Right lobe of liver (tissue), 4 donors: ENCODE measurements around the gene ALMS1.

Experiments
- POLR2A ChIP-seq: fragments of 450-650 bp; IDR thresholded peaks from one replicate; pipeline ENCODE4 v1.6.1; 2017; ENCODE audit warnings: antibody characterized with exemption, mild to moderate bottlenecking
- TF ChIP-seq, protein P1 (sequence below), 4 donors: fragments of 200-600 bp in 3 of 4; fragments of 450-650 bp in 1 of 4; IDR thresholded peaks; one replicate each; pipeline versions ENCODE4 v1.5.1 to v1.8.0; 2016 to 2022; ENCODE audit warnings: antibody characterized with exemption in 4 of 4, mild to moderate bottlenecking in 2 of 4
- donor health status: DM: no; HTN: no; CAD: no.
- donor health status: DM: no; HTN: no; CAD: no.
- donor health status: DM: no; HTN: yes; CAD: no.

DNA sequence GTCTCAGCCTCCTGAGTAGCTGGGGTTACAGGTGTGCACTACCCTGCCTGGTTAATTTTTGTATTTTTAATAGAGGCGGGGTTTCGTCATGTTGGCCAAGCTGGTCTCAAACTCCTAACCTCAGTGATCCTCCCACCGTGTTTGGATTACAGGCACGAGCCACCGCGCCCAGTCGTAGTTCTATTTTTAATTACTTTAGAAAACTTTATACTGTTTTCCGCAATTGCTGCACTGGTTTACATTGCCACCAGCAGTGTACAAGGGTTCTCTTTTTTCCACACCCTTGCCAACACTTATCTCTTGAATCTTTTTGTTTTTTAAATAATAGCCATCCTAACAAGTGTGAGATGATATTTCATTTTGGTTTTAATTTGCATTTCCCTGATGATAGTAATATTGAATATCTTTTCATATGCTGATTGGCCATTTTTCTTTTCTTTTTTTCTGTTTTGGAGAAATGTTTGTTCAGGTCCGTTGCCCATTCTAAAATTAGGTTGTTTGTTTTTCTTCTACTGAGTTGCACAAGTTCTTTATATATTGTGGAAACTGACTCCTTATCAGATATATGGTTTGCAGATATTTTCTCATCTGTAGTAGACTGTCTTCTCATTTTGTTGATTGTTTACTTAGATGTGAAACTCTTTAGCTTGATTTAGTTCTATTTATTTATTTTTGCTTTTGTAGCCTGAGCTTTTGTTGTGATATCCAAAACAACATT is 16.9 kb downstream of the ALMS1 start:
- no peak for TF ChIP-seq POLR2A
- TF ChIP-seq, protein P1, sequence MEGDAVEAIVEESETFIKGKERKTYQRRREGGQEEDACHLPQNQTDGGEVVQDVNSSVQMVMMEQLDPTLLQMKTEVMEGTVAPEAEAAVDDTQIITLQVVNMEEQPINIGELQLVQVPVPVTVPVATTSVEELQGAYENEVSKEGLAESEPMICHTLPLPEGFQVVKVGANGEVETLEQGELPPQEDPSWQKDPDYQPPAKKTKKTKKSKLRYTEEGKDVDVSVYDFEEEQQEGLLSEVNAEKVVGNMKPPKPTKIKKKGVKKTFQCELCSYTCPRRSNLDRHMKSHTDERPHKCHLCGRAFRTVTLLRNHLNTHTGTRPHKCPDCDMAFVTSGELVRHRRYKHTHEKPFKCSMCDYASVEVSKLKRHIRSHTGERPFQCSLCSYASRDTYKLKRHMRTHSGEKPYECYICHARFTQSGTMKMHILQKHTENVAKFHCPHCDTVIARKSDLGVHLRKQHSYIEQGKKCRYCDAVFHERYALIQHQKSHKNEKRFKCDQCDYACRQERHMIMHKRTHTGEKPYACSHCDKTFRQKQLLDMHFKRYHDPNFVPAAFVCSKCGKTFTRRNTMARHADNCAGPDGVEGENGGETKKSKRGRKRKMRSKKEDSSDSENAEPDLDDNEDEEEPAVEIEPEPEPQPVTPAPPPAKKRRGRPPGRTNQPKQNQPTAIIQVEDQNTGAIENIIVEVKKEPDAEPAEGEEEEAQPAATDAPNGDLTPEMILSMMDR (IDR thresholded peaks at IDR 0.05): no peak
